ENCODE data around the gene KASH5. TPM values are rescaled to one million over a fixed set of nuclear protein-coding genes. Genes with fewer than 3 reads are reported as not detected.

Gene KASH5
- total RNA-seq, 1 experiment from 2014 or later: 0.42 TPM

DNA sequence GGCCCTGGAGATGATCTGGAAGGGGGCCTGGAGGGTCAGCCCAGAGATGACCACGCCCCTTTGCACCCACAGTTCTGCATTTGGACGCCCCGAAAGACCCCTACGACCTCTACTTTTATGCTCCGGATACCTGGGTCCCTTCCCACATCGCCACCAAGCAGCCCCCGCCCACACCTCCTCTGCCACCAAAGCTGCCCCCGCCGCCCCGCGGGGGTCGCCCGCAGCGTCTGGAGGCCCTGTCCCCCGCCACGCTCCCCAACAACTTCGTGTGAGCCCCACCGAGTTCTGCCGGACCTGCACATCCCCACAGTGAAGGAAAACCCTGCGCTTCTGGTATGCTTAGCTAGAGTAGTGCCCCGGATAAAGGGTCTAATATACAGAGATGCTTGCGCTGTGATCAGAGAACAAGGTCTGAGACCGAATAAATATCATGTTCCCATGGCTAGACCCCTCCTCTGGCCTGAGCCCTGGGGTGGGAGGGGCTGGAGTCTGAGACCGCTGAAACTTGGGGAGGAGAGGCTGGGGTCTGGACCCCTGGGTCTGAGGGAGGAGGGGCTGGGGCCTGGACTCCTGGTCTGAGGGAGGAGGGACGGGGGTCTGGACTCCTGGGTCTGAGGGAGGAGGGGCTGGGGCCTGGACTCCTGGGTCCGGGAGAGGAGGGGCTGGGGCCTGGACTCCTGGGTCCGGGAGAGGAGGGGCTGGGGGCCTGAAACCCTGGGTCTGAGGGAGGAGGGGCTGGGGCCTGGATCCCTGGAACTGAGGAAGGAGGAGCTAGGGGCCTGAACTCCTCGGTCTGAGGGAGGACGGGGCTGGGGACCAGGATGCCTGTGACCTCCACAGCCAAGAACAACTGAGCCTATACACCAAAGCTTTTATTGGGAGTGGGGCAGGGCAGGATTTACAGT is 40.8 kb downstream of the KASH5 start (continued):
- no peak for TF ChIP-seq KAT7 (CRISPR knock-in tag; IDR thresholded peaks at IDR 0.05; ENCODE audit: borderline replicate concordance)
- TF ChIP-seq TCF7 (CRISPR knock-in tag; IDR thresholded peaks at IDR 0.05; ENCODE audit: low read depth): no peak

DNA sequence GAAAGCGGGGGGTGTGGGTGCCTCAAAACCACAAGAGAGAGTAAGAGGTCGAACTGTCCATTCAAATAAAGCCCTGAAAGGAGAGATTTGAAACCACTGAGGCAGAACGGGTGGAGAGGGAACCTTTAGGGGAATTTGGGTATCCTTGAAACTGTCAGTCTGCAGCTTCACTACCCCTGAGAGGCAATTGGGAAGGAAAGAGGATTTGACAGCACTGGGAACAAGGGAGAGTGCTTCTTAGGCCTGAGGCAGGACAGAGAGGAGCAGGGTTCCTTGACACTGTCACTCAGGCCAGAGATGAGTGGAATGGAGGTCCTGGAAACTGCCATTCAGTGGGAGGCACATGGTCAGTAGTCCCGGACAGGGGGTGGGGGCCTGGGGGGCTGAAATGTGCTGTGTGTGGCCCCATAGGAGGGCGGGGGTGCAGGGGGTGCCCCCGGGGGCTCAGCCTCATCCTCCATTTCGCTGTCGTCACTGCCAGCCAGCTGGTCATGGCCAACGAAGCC is 42.2 kb downstream of the KASH5 start:
- no peak overlapping the region for H3K27ac Mint-ChIP-seq
- H3K4me1 Mint-ChIP-seq: peaks cover 59% of the 10 kb centered on the region
- H3K9me3 Mint-ChIP-seq: peaks cover 7% of the 10 kb centered on the region; the same call in 1 of the 2 replicates
- CTCF ChIA-PET: interaction anchor here (1.9 to 2.3 kb wide), 2 partner anchors 12 to 38 kb away, joined by 10 to 11 read pairs; partner anchors contain the start of gene SLC17A7
- no peak overlapping the region for H3K4me3 Mint-ChIP-seq
- DNase-seq (ENCODE audit: low spot score) (no peak), ATAC-seq (no peak)
- peaks cover 98% of the 10 kb centered on the region for H3K27me3 Mint-ChIP-seq (ENCODE audit: low read depth)
- peaks cover 3% of the 10 kb centered on the region; the same call in 1 of the 2 replicates for H3K36me3 Mint-ChIP-seq
- TF ChIP-seq HMGA2 (CRISPR knock-in tag; IDR thresholded peaks at IDR 0.05) (no peak), NR2C2 (CRISPR knock-in tag; IDR thresholded peaks at IDR 0.05) (no peak), IRF2 (CRISPR knock-in tag; IDR thresholded peaks at IDR 0.05; ENCODE audit: borderline replicate concordance, low read depth) (no peak), TCF7 (CRISPR knock-in tag; IDR thresholded peaks at IDR 0.05; ENCODE audit: low read depth) (no peak), SP1 (CRISPR knock-in tag; conservative IDR thresholded peaks at IDR 0.05) (no peak), ZNF219 (CRISPR knock-in tag; IDR thresholded peaks at IDR 0.05; ENCODE audit: borderline replicate concordance) (no peak), JAZF1 (CRISPR knock-in tag; IDR thresholded peaks at IDR 0.05) (no peak), SMAD3 (CRISPR knock-in tag; IDR thresholded peaks at IDR 0.05; ENCODE audit: borderline replicate concordance) (no peak), ZNF121 (CRISPR knock-in tag; IDR thresholded peaks at IDR 0.05) (no peak)
- TF ChIP-seq, protein P1, sequence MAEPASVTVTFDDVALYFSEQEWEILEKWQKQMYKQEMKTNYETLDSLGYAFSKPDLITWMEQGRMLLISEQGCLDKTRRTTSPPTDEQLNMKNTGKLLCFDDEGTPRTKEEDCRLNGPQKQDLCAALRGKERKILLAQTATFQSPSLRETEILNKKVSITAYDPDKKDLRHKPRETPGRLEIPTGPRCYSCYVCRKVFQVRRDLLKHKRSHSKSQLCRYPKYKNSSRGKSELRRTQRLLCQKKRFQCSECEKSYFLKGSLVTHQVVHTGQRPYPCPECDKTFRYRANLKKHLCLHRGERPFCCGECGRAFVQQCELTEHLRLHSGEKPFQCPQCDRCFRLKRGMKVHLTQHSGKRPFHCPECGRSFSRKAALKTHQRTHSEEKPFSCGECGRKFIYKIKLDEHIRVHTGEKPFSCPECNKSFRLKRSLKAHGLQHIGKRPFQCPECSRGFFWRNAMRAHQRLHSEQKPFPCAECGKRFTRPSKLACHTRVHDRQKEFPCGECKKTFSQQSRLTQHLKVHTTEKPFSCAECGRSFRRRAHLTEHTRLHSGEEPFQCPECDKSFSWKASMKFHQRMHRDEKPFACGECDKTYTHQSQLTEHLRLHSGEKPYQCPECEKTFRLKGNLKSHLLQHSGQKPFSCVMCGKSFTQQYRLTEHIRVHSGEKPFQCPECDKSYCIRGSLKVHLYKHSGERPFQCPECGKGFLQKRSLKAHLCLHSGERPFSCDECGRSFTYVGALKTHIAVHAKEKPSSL (CRISPR knock-in tag; conservative IDR thresholded peaks at IDR 0.05): no peak
- TF ChIP-seq, protein P2, sequence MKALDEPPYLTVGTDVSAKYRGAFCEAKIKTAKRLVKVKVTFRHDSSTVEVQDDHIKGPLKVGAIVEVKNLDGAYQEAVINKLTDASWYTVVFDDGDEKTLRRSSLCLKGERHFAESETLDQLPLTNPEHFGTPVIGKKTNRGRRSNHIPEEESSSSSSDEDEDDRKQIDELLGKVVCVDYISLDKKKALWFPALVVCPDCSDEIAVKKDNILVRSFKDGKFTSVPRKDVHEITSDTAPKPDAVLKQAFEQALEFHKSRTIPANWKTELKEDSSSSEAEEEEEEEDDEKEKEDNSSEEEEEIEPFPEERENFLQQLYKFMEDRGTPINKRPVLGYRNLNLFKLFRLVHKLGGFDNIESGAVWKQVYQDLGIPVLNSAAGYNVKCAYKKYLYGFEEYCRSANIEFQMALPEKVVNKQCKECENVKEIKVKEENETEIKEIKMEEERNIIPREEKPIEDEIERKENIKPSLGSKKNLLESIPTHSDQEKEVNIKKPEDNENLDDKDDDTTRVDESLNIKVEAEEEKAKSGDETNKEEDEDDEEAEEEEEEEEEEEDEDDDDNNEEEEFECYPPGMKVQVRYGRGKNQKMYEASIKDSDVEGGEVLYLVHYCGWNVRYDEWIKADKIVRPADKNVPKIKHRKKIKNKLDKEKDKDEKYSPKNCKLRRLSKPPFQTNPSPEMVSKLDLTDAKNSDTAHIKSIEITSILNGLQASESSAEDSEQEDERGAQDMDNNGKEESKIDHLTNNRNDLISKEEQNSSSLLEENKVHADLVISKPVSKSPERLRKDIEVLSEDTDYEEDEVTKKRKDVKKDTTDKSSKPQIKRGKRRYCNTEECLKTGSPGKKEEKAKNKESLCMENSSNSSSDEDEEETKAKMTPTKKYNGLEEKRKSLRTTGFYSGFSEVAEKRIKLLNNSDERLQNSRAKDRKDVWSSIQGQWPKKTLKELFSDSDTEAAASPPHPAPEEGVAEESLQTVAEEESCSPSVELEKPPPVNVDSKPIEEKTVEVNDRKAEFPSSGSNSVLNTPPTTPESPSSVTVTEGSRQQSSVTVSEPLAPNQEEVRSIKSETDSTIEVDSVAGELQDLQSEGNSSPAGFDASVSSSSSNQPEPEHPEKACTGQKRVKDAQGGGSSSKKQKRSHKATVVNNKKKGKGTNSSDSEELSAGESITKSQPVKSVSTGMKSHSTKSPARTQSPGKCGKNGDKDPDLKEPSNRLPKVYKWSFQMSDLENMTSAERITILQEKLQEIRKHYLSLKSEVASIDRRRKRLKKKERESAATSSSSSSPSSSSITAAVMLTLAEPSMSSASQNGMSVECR (CRISPR knock-in tag; IDR thresholded peaks at IDR 0.05; ENCODE audit: borderline replicate concordance): no peak
- POLR2A ChIA-PET: interaction anchor here (0.6 kb wide), 1 partner anchor 647 kb away, joined by 3 read pairs; no protein-coding TSS in a partner anchor

DNA sequence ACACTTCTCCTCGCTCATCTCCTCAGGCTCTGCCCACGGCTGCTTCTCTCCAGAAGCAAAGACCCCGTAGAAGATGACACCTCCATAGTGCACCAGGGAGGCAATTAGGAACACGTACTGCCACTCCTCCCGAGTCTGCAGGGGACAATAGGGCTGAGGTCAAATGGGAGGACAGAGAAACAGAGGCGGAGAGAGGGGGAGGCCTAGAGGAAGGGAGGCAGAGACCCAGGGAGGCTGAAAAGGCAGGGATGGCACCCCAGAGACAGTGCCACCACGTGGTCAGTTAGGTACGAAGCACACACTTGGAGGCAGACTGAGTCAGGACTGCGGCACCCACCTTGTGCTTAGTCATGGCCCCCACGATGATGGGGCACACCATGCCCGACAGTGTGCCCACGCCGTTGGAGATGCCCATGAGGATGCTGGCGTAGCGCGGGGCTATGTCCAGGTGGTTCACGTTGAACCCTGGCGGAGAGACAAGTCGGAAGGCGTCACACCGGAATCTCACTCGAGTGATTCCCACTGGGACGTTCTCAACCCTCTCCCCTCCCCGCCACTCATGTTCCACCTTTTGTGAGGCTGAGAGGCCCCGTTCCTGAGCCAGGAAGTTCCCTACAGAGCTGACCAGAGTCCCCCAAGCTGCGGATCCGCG is 42.8 kb downstream of the KASH5 start:
- peaks cover 3% of the 10 kb centered on the region; the same call in 1 of the 2 replicates for H3K36me3 Mint-ChIP-seq
- ChIA-PET CTCF (interaction anchor here (0.9 to 2.3 kb wide), 7 partner anchors 9 to 68 kb away, joined by 3 to 11 read pairs (median 9); partner anchors contain the start of genes DKKL1 and SLC17A7), POLR2A (interaction anchor here (1.0 kb wide), 1 partner anchor 9 kb away, joined by 3 read pairs; no protein-coding TSS in a partner anchor)
- no peak overlapping the region for H3K4me3 Mint-ChIP-seq
- DNase-seq (ENCODE audit: low spot score): no peak
- H3K27ac Mint-ChIP-seq: no peak overlapping the region
- H3K27me3 Mint-ChIP-seq (ENCODE audit: low read depth): peaks cover 98% of the 10 kb centered on the region
- peaks cover 11% of the 10 kb centered on the region for H3K9me3 Mint-ChIP-seq
- ATAC-seq: no peak
- peaks cover 58% of the 10 kb centered on the region for H3K4me1 Mint-ChIP-seq
- TF ChIP-seq, protein P3, sequence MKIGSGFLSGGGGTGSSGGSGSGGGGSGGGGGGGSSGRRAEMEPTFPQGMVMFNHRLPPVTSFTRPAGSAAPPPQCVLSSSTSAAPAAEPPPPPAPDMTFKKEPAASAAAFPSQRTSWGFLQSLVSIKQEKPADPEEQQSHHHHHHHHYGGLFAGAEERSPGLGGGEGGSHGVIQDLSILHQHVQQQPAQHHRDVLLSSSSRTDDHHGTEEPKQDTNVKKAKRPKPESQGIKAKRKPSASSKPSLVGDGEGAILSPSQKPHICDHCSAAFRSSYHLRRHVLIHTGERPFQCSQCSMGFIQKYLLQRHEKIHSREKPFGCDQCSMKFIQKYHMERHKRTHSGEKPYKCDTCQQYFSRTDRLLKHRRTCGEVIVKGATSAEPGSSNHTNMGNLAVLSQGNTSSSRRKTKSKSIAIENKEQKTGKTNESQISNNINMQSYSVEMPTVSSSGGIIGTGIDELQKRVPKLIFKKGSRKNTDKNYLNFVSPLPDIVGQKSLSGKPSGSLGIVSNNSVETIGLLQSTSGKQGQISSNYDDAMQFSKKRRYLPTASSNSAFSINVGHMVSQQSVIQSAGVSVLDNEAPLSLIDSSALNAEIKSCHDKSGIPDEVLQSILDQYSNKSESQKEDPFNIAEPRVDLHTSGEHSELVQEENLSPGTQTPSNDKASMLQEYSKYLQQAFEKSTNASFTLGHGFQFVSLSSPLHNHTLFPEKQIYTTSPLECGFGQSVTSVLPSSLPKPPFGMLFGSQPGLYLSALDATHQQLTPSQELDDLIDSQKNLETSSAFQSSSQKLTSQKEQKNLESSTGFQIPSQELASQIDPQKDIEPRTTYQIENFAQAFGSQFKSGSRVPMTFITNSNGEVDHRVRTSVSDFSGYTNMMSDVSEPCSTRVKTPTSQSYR (CRISPR knock-in tag; IDR thresholded peaks at IDR 0.05): no peak
- TF ChIP-seq ZNF317 (CRISPR knock-in tag; IDR thresholded peaks at IDR 0.05; ENCODE audit: borderline replicate concordance, low read depth): no peak
- peak; percentile 41; the same call in 1 of the 2 replicates for TF ChIP-seq NFE2L1 (CRISPR knock-in tag; IDR thresholded peaks at IDR 0.05)
- no peak for TF ChIP-seq CREB1 (CRISPR knock-in tag; IDR thresholded peaks at IDR 0.05)
- TF ChIP-seq, protein P4, sequence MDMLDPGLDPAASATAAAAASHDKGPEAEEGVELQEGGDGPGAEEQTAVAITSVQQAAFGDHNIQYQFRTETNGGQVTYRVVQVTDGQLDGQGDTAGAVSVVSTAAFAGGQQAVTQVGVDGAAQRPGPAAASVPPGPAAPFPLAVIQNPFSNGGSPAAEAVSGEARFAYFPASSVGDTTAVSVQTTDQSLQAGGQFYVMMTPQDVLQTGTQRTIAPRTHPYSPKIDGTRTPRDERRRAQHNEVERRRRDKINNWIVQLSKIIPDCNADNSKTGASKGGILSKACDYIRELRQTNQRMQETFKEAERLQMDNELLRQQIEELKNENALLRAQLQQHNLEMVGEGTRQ (CRISPR knock-in tag; IDR thresholded peaks at IDR 0.05): peak; percentile 69
- TF ChIP-seq, protein P5, sequence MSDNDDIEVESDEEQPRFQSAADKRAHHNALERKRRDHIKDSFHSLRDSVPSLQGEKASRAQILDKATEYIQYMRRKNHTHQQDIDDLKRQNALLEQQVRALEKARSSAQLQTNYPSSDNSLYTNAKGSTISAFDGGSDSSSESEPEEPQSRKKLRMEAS (CRISPR knock-in tag; IDR thresholded peaks at IDR 0.05): peak; percentile 84
- TF ChIP-seq, protein P6, sequence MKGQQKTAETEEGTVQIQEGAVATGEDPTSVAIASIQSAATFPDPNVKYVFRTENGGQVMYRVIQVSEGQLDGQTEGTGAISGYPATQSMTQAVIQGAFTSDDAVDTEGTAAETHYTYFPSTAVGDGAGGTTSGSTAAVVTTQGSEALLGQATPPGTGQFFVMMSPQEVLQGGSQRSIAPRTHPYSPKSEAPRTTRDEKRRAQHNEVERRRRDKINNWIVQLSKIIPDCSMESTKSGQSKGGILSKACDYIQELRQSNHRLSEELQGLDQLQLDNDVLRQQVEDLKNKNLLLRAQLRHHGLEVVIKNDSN (CRISPR knock-in tag; IDR thresholded peaks at IDR 0.05): peak; percentile 57; the same call in 1 of the 2 replicates
